ENCODE data around the gene GRHL1. TPM values are rescaled to one million over a fixed set of nuclear protein-coding genes. Genes with fewer than 3 reads are reported as not detected.

The GRHL1 gene
- total RNA-seq, 6 experiments from 2014 or later = 0.46 to 0.76 (median 0.59) TPM

GRCh38 chr2:10022445-10022844, 71.0 kb downstream of the GRHL1 start:
- no peaks in the 10 kb centered on the region for H3K36me3 Mint-ChIP-seq (ENCODE audit: low read depth)

GRCh38 chr2:10022966-10023662, 71.6 kb downstream of the GRHL1 start:
- Mint-ChIP-seq H3K4me3 (no peak overlapping the region), H3K27me3 (ENCODE audit: insufficient read depth) (peaks cover 15% of the 10 kb centered on the region), H3K4me1 (ENCODE audit: low read depth) (no peaks in the 10 kb centered on the region), H3K9me3 (no peaks in the 10 kb centered on the region), H3K27ac (no peak overlapping the region), H3K36me3 (ENCODE audit: low read depth) (no peaks in the 10 kb centered on the region)
- no peak for DNase-seq
- TF ChIP-seq, protein P1, sequence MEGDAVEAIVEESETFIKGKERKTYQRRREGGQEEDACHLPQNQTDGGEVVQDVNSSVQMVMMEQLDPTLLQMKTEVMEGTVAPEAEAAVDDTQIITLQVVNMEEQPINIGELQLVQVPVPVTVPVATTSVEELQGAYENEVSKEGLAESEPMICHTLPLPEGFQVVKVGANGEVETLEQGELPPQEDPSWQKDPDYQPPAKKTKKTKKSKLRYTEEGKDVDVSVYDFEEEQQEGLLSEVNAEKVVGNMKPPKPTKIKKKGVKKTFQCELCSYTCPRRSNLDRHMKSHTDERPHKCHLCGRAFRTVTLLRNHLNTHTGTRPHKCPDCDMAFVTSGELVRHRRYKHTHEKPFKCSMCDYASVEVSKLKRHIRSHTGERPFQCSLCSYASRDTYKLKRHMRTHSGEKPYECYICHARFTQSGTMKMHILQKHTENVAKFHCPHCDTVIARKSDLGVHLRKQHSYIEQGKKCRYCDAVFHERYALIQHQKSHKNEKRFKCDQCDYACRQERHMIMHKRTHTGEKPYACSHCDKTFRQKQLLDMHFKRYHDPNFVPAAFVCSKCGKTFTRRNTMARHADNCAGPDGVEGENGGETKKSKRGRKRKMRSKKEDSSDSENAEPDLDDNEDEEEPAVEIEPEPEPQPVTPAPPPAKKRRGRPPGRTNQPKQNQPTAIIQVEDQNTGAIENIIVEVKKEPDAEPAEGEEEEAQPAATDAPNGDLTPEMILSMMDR (IDR thresholded peaks at IDR 0.05) = peak; percentile 36; the same call in 1 of the 2 replicates

More at GRCh38 chr2:10022445-10022844, 71.0 kb downstream of the GRHL1 start:
- Mint-ChIP-seq H3K4me3 (no peak overlapping the region), H3K4me1 (ENCODE audit: low read depth) (no peaks in the 10 kb centered on the region), H3K27me3 (ENCODE audit: insufficient read depth) (peaks cover 18% of the 10 kb centered on the region), H3K27ac (no peak overlapping the region), H3K9me3 (no peaks in the 10 kb centered on the region; the same call in 1 of the 2 replicates)
- DNase-seq = no peak
- TF ChIP-seq, protein P1 (IDR thresholded peaks at IDR 0.05) = no peak

DNA sequence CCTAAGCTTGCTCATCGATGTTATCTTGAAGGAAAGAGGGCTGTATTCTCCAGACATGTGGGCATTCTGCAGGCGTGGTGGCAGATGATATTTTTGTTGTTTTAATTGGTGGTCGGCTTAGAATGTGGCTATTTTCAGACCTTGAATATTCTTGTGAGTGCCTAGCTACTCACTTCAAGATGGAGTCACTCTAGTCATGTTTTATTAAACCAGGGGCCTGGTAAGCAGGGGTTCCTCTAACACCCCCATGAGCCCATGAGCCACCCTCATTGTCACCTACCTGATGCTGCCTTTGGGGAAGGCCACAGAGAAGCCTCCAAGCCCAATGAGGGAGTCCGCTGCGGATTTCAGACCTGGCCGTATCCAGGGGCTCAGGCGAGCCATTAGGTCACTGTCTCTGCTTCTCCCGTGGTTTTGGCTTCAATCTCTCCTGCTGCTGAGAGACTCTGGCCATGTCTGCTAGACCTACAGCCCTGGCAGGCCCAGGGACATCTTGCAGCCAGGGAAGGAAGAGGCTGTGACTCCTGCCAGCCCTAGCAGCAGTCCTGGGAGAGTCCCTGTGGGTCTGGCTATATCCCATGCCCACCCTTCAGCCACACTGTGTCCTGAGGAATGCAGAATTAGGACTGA, 75.6 kb downstream of the GRHL1 start:
- Mint-ChIP-seq H3K27ac (no peak overlapping the region), H3K27me3 (ENCODE audit: insufficient read depth) (peaks cover 7% of the 10 kb centered on the region), H3K4me1 (ENCODE audit: low read depth) (no peaks in the 10 kb centered on the region), H3K9me3 (no peaks in the 10 kb centered on the region), H3K36me3 (ENCODE audit: low read depth) (no peaks in the 10 kb centered on the region), H3K4me3 (no peak overlapping the region)
- no peak for DNase-seq
- TF ChIP-seq, protein P1 (IDR thresholded peaks at IDR 0.05) = no peak

DNA sequence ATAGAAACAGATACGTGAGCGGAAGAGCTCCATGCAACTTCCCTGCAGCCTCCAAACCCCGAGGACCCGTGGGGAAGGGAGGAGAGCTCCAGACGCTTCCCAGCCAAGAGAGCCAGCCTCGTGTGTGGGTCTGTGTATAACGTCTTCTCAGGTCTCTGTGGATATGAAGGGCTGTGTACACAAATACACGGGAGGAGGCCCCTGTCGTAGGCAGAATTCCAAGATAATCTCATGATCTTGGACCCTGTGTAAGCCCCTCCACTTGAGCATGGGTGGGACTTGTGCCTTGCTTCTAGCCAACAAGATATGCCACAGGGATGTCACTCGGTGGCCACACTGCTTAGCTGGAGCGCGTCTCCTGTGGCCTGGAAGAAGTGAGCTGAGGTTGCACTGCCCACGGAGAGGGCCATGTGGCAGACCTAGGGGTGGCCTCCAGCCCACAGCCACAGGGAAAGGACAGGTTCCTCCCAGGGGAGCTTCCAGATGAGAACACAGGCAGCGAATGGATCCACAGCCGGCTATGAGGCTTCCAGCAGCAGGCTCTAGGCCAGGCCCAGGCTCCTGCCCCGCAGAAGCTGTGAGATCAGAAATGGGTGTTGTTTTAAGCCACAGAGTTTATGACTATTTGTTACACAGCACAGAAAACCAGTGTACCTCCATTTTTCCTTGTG, 76.3 kb downstream of the GRHL1 start:
- Mint-ChIP-seq H3K27me3 (ENCODE audit: insufficient read depth) (peaks cover 7% of the 10 kb centered on the region), H3K4me3 (no peak overlapping the region), H3K9me3 (no peaks in the 10 kb centered on the region), H3K27ac (no peak overlapping the region), H3K4me1 (ENCODE audit: low read depth) (no peaks in the 10 kb centered on the region), H3K36me3 (ENCODE audit: low read depth) (no peaks in the 10 kb centered on the region)
- TF ChIP-seq, protein P1 (IDR thresholded peaks at IDR 0.05) = no peak
- DNase-seq = no peak

DNA sequence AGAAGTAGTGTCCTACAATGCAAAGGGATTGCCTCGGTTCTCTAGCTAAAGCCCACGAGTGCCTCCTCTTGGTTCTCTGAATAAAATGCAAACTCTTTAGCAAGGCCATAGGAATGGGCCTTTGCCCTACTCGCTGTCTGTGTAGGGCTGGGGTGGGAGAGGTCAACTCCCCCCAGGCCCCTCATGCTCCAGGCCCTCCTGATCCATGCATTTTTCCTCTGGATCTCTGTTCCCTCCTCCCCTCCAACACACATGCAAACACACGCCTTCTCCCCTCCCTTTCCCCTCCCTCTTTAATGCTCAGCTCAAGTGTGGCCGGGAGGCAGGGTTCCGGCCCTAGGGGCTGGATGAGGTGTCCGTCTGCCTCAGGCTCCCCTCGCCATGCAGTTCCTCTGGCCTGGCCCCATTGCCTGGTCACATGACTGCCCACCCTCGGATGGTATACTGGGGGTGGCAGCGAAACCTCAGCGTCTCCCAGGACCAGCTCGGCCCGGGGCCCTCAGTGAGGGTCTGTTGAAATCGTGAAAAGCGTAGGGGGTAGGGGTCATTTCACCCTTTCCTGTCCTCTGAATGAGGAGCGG, 77.0 kb downstream of the GRHL1 start:
- DNase-seq = no peak

More for the DNA sequence above, 77.0 kb downstream of the GRHL1 start:
- peaks cover 7% of the 10 kb centered on the region for H3K27me3 Mint-ChIP-seq (ENCODE audit: insufficient read depth)
- TF ChIP-seq, protein P1 (IDR thresholded peaks at IDR 0.05) = no peak
- H3K4me1 Mint-ChIP-seq (ENCODE audit: low read depth) = no peaks in the 10 kb centered on the region
- H3K36me3 Mint-ChIP-seq (ENCODE audit: low read depth) = no peaks in the 10 kb centered on the region
- no peaks in the 10 kb centered on the region for H3K9me3 Mint-ChIP-seq
- no peak overlapping the region for H3K27ac Mint-ChIP-seq
- H3K4me3 Mint-ChIP-seq = no peak overlapping the region

Measured in HFFc6 (cell line).